DMS 273 (cell line): Measurements from ENCODE around the gene FBXO44.

ENCODE experiments used
- DNase-seq: peaks from one replicate; lab custom pipeline; 2025; ENCODE audit not compliant: unreplicated experiment; lab: John Stamatoyannopoulos, UW

The FBXO44 gene

DNA sequence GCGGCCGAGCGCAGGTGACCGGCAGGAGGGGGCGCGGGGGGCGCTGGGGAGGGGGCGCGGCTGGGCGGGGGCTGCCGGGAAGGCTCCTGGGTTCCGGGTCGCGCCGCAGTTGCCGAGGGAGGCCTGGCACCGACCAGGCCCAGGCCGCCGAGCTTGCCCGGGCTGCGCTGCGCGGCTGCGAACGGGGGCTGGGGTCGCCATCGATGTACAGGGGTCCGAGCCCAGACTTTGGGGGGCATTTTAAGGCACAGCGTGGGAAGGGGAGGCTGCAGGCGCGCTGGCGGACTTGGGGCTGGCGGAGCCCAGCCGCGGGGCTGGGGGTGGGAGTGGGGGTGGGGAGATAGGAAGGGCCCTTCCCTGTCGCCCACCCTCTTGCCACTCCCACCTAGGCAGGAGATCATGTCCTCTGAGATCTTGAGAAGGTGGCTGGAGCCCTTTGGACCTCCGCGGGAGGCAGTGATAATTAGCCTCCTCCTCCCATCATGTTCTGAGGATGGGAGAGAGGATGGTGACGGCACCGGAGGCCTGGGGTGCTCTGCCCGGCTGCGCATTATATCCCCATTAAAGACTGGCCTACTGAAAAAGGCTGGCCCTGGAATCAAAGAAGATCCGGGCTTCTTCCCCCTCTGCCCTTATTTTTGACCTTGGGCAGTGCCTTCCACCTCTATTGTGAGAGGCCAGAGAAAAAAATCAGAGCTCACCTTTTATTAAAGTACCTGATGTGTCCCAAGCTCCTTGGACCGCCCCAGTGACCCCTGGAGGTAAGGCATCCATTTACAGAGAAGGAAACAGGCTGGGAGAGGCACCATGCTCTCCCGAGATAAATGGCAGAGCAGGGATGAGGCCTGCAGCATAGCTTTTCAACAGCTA lies 497 bp downstream of the FBXO44 start:
- DNase-seq = no peak

DNA sequence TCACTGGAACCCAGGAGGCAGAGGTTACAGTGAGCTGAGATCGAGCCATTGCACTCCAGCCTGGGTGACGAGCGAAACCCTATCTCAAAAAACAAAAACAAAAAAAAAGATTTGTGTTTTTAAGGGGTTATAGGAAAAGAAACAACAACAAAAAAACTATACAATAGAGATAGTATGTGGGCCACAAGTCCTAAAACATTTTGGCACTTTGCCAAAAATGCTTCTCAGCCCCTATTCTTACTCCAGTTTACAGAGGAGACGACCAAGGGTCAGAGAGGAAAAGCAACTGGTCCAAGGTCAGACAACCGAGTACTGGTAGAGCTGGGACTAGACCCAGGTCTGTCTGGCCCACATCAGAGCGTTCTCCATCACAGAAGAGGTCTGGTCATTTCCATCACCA lies 3.0 kb downstream of the FBXO44 start:
- DNase-seq = peak; percentile 36

GRCh38 chr1:11658542-11658941 lies 3.9 kb downstream of the FBXO44 start:
- DNase-seq = no peak

DNA sequence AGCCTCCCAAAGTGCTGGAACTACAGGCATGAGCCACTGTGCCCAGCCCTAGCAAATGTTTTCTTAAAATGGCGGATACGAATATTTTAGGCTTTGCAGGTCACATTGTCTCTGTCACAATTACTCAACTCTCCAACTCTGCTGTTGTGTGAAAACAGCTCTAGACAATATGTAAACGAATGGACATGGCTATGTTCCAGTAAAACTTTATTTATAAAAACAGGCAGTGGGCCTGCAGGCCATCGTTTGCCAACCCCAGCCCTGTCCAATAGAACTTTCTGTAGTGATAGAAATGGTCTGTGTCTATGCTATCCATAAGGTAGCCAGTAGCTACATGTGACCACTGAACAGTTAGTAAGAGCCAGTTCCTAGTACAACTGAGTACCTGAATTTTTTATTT lies 5.1 kb downstream of the FBXO44 start:
- no peak for DNase-seq

GRCh38 chr1:11661103-11661502 lies 6.4 kb downstream of the FBXO44 start:
- no peak for DNase-seq

- DNase-seq = peak; percentile 66
Observed at GRCh38 chr1:11664336-11665065, 9.8 kb downstream of the FBXO44 start.

DNA sequence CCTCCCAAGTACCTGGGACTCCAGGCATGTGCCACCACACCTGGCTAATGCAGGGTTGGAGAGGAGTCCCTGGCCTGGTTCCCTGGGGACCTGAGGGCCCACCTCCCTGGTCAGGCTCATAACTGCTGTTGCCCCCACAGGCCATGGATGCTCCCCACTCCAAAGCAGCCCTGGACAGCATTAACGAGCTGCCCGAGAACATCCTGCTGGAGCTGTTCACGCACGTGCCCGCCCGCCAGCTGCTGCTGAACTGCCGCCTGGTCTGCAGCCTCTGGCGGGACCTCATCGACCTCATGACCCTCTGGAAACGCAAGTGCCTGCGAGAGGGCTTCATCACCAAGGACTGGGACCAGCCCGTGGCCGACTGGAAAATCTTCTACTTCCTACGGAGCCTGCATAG lies 13.8 kb downstream of the FBXO44 start:
- no peak for DNase-seq

- DNase-seq = no peak
Observed at GRCh38 chr1:11670747-11671146, 16.1 kb downstream of the FBXO44 start.

GRCh38 chr1:11671205-11671543 lies 16.5 kb downstream of the FBXO44 start:
- DNase-seq = no peak

GRCh38 chr1:11671544-11672286 lies 17.0 kb downstream of the FBXO44 start:
- DNase-seq = no peak

- no peak for DNase-seq
Observed at GRCh38 chr1:11673089-11673769, 18.6 kb downstream of the FBXO44 start.

GRCh38 chr1:11674488-11674887 lies 19.8 kb downstream of the FBXO44 start:
- no peak for DNase-seq

- no peak for DNase-seq
Observed at GRCh38 chr1:11675325-11675724, 20.6 kb downstream of the FBXO44 start.

DNA sequence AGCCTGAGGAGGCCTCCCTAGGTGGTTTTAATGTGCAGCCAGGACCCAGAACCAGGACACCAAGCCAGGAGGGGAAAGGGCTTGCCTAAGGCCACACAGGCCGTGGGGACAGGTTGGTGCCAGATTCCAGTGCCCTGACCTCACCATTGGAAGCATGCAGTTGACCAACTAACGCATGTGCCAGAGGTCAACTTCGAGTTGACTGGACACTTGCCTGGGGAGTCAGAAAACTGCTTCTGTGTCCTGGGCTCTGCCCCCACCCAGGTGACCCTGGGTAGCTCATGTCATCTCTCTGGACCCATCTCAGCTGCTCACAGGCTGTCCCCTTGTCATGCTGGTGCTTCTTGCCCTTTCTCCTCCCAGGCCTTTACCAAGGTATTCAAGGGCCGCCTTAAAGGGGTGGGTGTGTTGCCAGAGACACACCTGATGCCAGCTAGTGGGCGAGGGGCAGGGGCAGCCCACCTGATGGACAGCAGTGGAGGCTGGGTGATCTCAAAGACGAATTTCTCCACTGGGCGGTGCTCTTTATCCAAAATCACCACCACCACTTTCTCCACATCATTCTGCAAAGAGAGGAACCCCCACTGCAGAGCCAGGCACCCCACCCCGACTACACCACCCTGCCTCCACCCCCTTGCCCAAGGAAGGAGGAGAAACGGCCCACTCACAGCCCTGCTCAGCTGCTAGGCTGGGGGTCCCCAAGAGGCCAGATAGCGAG lies 21.9 kb downstream of the FBXO44 start:
- no peak for DNase-seq

DNA sequence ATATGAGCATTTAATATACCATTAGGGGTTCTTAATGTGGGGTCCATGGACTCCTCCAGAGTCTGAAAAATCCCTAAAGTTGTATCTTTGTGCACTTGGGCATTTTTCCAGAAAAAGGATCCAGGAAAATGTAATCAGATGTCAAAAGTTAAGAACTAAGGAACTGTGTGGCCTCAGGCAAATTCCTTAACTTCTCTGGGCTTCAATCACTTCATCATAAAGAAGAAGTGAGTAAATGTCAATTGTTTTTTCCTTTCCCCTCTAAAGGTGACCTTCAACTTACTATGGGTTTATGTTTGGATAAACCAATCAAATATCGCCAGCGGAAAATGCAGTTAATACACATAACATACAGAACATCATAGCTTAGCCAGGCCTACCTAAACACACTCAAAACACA lies 23.8 kb downstream of the FBXO44 start:
- no peak for DNase-seq

GRCh38 chr1:11680270-11681070 lies 25.8 kb downstream of the FBXO44 start:
- DNase-seq = no peak

GRCh38 chr1:11681071-11681771 lies 26.5 kb downstream of the FBXO44 start, which contains the start of gene MAD2L2:
MAD2L2 (minus strand) TSS chr1:11681148; CDS start chr1:11680601, 547 bp downstream.
- DNase-seq = peak; percentile 93

GRCh38 chr1:11682287-11682771 lies 27.7 kb downstream of the FBXO44 start:
- no peak for DNase-seq

DNA sequence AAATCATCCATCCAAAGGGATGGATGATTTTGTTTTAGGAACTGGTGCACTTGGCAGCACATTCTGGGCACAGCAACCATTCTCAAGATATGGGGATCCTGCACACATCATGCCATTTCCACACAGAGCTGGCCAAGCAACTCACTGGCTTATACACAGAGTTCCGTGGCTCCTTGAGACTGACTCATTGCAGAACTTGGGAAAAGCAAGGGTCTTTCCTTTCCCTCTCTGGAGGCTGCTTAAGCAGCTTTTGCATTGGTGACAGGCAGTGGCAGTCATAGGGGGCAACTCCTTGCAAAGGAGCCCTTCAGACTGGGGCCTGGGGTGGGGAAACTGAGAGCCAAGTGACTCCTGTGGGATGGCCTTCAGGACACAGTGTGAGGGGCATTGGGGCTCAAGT lies 28.1 kb downstream of the FBXO44 start:
- no peak for DNase-seq
